B cell (primary cell): ENCODE results near the gene FAM118B. TPM values are rescaled to one million over a fixed set of nuclear protein-coding genes. Genes with fewer than 3 reads are reported as not detected.

ENCODE experiments used
- ATAC-seq: fragments of 200-7000 bp; cut with Tn5 transposase; one replicate; pipeline ENCODE4 v1.10.0; 2021; ENCODE audit warnings: low read depth, mild to moderate bottlenecking, moderate number of reproducible peaks, moderate library complexity
- CTCF ChIA-PET: fragments of 350-600 bp; sonication (Branson Sonifier 250); formaldehyde crosslinking; loops from one replicate; lab custom pipeline; 2021; ENCODE audit warnings: antibody characterized with exemption, inconsistent platforms; lab: Charles Lee
- POLR2A ChIA-PET: fragments of 350-600 bp; sonication (Branson Sonifier 250); formaldehyde crosslinking; loops from one replicate; lab custom pipeline; 2021; ENCODE audit warnings: antibody characterized with exemption; lab: Charles Lee
- DNase-seq: peaks from one replicate; pipeline ENCODE4 v3.0.0; 2013
- H2AFZ ChIP-seq: 2 replicates; pipeline ENCODE4 v1.6.1; 2012; ENCODE audit warnings: mild to moderate bottlenecking, low read depth, low read length; ENCODE audit not compliant: insufficient read depth, poor library complexity, severe bottlenecking
- H3K27ac ChIP-seq, 2 donors: 1 replicate in 1 of 2; 2 replicates in 1 of 2; pipeline ENCODE4 v1.5.1; 2012 to 2013; ENCODE audit warnings: low read length in 2 of 2, mild to moderate bottlenecking in 2 of 2, moderate library complexity in 1 of 2
- H3K27me3 ChIP-seq, 4 experiments: fragments of 200-600 bp in 1 of 4; sonication (generic) in 1 of 4; replicated peaks in 1 of 4; 1 replicate in 2 of 4; 2 replicates in 2 of 4; pipeline versions ENCODE4 v1.6.1 to v1.7.0; 2013 to 2016; ENCODE audit warnings: low read length in 3 of 4, mild to moderate bottlenecking in 2 of 4, mixed read lengths in 1 of 4, moderate library complexity in 1 of 4; ENCODE audit not compliant: insufficient read depth in 4 of 4, control insufficient read depth in 3 of 4; ENCODE audit errors: control extremely low read depth in 1 of 4
- H3K36me3 ChIP-seq, 2 experiments: replicated peaks in 1 of 2; 1 replicate in 1 of 2; 2 replicates in 1 of 2; pipeline versions ENCODE4 v1.6.1 to v1.7.1; 2013; ENCODE audit warnings: low read length in 1 of 2; ENCODE audit not compliant: insufficient read depth in 2 of 2, control insufficient read depth in 1 of 2; ENCODE audit errors: control extremely low read depth in 1 of 2, extremely low read depth in 1 of 2
- H3K4me1 ChIP-seq, 2 donors: fragments of 200-600 bp in 1 of 2; sonication (generic) in 1 of 2; 1 replicate in 1 of 2; 2 replicates in 1 of 2; pipeline versions ENCODE4 v1.5.1 to v1.6.1; 2013 to 2017; ENCODE audit warnings: low read length in 2 of 2; ENCODE audit not compliant: control insufficient read depth in 2 of 2, insufficient read depth in 2 of 2
- H3K4me2 ChIP-seq: replicated peaks from 2 replicates; pipeline ENCODE3; 2012; ENCODE audit warnings: mild to moderate bottlenecking, low read depth, low read length; ENCODE audit not compliant: poor library complexity, severe bottlenecking
- H3K4me3 ChIP-seq, 5 experiments: fragments of 200-600 bp in 1 of 5; sonication (generic) in 1 of 5; 1 replicate in 3 of 5; 2 replicates in 2 of 5; pipeline versions ENCODE4 v1.5.1 to v1.7.0; 2011 to 2016; ENCODE audit warnings: low read length in 4 of 5, mild to moderate bottlenecking in 4 of 5, low read depth in 2 of 5, control low read depth in 1 of 5, moderate library complexity in 1 of 5; ENCODE audit not compliant: insufficient read depth in 1 of 5; ENCODE audit errors: control extremely low read depth in 1 of 5, extremely low read depth in 1 of 5
- H3K79me2 ChIP-seq: fragments of 200-600 bp; sonication (generic); one replicate; pipeline ENCODE4 v1.6.0; 2016; ENCODE audit warnings: low read length; ENCODE audit not compliant: control insufficient read depth, insufficient read depth
- H3K9ac ChIP-seq: fragments of 200-600 bp; sonication (generic); 2 replicates; pipeline ENCODE4 v1.6.1; 2017; ENCODE audit warnings: mild to moderate bottlenecking, low read length, moderate library complexity
- H3K9me3 ChIP-seq, 3 donors: one replicate each; pipeline versions ENCODE4 v1.6.1 to v1.7.1; 2013; ENCODE audit warnings: low read length in 2 of 3; ENCODE audit not compliant: control insufficient read depth in 2 of 3, insufficient read depth in 1 of 3; ENCODE audit errors: control extremely low read depth in 1 of 3
- H4K20me1 ChIP-seq: 2 replicates; pipeline ENCODE4 v1.6.0; 2012; ENCODE audit warnings: mild to moderate bottlenecking, low read length; ENCODE audit not compliant: insufficient read depth, control insufficient read depth, poor library complexity, severe bottlenecking
- H3K27ac Mint-ChIP-seq: one replicate; pipeline ENCODE4 v1.8.0; 2021; ENCODE audit warnings: mixed read lengths
- H3K27me3 Mint-ChIP-seq: one replicate; pipeline ENCODE4 v1.8.0; 2021; ENCODE audit warnings: mixed read lengths
- H3K4me1 Mint-ChIP-seq: one replicate; pipeline ENCODE4 v1.8.0; 2021; ENCODE audit warnings: mixed read lengths
- H3K4me3 Mint-ChIP-seq: one replicate; pipeline ENCODE4 v1.8.0; 2021; ENCODE audit warnings: mixed read lengths
- H3K9me3 Mint-ChIP-seq: one replicate; pipeline ENCODE4 v1.8.0; 2022; ENCODE audit warnings: mixed read lengths; ENCODE audit not compliant: insufficient read depth
- EZH2 ChIP-seq: IDR thresholded peaks from 2 replicates; pipeline ENCODE4 v1.6.1; 2012; ENCODE audit warnings: borderline replicate concordance, low read depth, mild to moderate bottlenecking, moderate library complexity, low read length; ENCODE audit not compliant: insufficient read depth, poor library complexity, severe bottlenecking
- WGBS: methylation state at CpG from one replicate; pipeline ENCODE4 v1.1.5; 2013; ENCODE audit warnings: missing lambda C conversion rate; ENCODE audit not compliant: insufficient coverage; 5-methylcytosine and 5-hydroxymethylcytosine counted together
- intact Hi-C: fragments of 100-400 bp; cut with micrococcal nuclease; formaldehyde crosslinking; loops from one replicate; pipeline ENCODE4 v1.10.0; 2022
- polyA plus RNA-seq: library from polyadenylated mRNA; depleted of rRNA; stranded (reverse); fragments of >200 nt; gene quantifications from 2 replicates; pipeline ENCODE4 v1.2.3, GENCODE V29; 2012
- total RNA-seq, 2 donors: library from RNA; stranded (reverse); fragments of 120-200 nt in 1 of 2; gene quantifications; 1 replicate in 1 of 2; 2 replicates in 1 of 2; pipeline versions ENCODE4 v1.2.3 to v1.2.4, GENCODE V29; 2013 to 2022
- TF ChIP-seq, protein P1 (sequence below): fragments of 200-600 bp; IDR thresholded peaks from one replicate; pipeline ENCODE4 v1.8.0; 2022; ENCODE audit warnings: antibody characterized with exemption, mild to moderate bottlenecking

FAM118B gene
- total and polyA plus RNA-seq, 2 donors (not counting 1 experiment from before 2014, with no cell fraction given), result 7.3 to 14.1 TPM

DNA sequence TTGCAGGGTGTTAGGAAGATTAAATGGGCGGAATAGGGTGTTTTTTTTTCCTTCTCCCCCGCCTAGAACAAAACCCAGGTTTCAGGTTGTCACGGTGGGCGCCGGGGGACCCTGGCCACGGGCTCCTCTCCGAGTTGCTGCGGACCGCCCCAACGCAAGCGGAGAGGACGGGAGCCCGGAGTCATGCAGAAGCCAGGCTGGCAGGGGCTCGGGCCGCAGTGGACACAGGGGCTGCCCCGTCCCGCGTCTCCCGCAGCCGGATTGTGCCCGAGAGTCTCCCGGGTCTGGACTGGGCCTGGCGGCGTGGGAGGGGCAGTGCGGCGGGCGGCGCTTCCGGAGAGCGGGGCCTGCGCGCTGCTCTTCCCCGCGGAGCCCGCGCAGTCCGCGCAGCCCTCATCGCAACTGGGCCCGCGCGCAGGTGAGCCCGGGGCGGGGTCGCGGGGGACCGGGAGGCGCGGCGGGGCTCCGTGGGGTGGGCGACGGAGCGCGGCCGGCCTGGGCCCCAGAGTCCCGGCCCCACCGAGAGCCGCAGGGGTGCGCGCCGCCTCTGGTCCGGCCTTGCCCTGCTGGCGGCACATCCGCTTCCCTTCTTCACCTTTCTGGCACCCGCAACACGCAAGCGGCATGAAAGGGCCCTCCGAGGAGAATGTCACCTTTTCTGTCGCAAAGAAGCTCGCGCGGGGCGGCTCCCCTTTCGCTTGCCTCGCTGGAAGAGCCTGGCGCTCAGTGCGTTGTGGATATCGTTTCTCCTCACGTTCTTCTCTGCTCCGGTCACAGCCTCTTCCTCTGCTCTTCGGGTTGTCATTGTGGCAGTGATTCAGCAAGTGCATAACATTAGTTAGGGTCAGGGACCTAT, 71.4 kb downstream of the FAM118B start, which contains the start of gene TIRAP:
TIRAP (plus strand) TSS at position 358 of the 856 bp plus-strand sequence. CDS start 7,802 bp downstream, outside the sequence.
- Mint-ChIP-seq H3K27me3 (no peaks in the 10 kb centered on the region), H3K27ac (peak within 1 kb of the TSS; percentile 95), H3K4me3 (peak within 1 kb of the TSS; percentile 100), H3K9me3 (no peaks in the 10 kb centered on the region), H3K4me1 (peaks cover 44% of the 10 kb centered on the region)
- POLR2A ChIA-PET, result interaction anchor here (0.7 to 1.8 kb wide), 4 partner anchors 10 to 660 kb away, joined by 3 to 9 read pairs (median 6); partner anchors contain the start of genes DCPS, FOXRED1 and SRPRA
- Histone ChIP-seq H4K20me1 (no peaks in the 10 kb centered on the region), H3K4me1 (peaks cover 17 to 31% of the 10 kb centered on the region in 2 donors), H3K27ac (peak within 1 kb of the TSS; percentile 69 to 86), H3K27me3 (no peaks in the 10 kb centered on the region), H3K9ac (peak within 1 kb of the TSS; percentile 84), H3K79me2 (peaks cover 24% of the 10 kb centered on the region), H3K4me2 (peak within 1 kb of the TSS; percentile 97), H3K9me3 (no peaks in the 10 kb centered on the region), H2AFZ (peak within 1 kb of the TSS; percentile 94), H3K4me3 (peak within 1 kb of the TSS; percentile 56 to 87 (median 73)), H3K36me3 (peaks cover 0 to 2% of the 10 kb centered on the region in 2 experiments)
- WGBS, result under 1% methylated on average over 81 of the region's 82 CpGs
- intact Hi-C loops, result loop anchor here (1.0 kb wide), 2 partner anchors 14 to 72 kb away; partner anchors contain the start of genes FAM118B, FOXRED1 and RPUSD4
- TF ChIP-seq, protein P1, sequence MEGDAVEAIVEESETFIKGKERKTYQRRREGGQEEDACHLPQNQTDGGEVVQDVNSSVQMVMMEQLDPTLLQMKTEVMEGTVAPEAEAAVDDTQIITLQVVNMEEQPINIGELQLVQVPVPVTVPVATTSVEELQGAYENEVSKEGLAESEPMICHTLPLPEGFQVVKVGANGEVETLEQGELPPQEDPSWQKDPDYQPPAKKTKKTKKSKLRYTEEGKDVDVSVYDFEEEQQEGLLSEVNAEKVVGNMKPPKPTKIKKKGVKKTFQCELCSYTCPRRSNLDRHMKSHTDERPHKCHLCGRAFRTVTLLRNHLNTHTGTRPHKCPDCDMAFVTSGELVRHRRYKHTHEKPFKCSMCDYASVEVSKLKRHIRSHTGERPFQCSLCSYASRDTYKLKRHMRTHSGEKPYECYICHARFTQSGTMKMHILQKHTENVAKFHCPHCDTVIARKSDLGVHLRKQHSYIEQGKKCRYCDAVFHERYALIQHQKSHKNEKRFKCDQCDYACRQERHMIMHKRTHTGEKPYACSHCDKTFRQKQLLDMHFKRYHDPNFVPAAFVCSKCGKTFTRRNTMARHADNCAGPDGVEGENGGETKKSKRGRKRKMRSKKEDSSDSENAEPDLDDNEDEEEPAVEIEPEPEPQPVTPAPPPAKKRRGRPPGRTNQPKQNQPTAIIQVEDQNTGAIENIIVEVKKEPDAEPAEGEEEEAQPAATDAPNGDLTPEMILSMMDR, result no peak
- no peak for TF ChIP-seq EZH2
- CTCF ChIA-PET, result interaction anchor here (0.6 kb wide), 1 partner anchor 21 kb away, joined by 3 read pairs; the partner anchor contains the start of gene DCPS
- ATAC-seq (peak; percentile 77), DNase-seq (peak; percentile 77)
